Stimulated activated CD8-positive, alpha-beta memory T cell treated with anti-CD3 and anti-CD28 coated beads, Interleukin-4, amount 100 ng/mL, for 4 hours (primary cell): Measurements from ENCODE around the gene NANOS1.

Source experiments
- DNase-seq, 2 donors: peaks; one replicate each; pipeline ENCODE4 v3.0.0-alpha.2; 2020; ENCODE audit warnings: low read depth in 2 of 2, low spot score in 1 of 2

NANOS1 gene

GRCh38 chr10:119059557-119059956 is 30.0 kb downstream of the NANOS1 start:
- no peak for DNase-seq

GRCh38 chr10:119060107-119060506 is 30.6 kb downstream of the NANOS1 start:
- no peak for DNase-seq

- no peak for DNase-seq
Observed at GRCh38 chr10:119061352-119061751, 31.8 kb downstream of the NANOS1 start.

- no peak for DNase-seq
Observed at GRCh38 chr10:119061926-119062325, 32.4 kb downstream of the NANOS1 start.

GRCh38 chr10:119070395-119071165 is 41.1 kb downstream of the NANOS1 start:
- DNase-seq = no peak

- DNase-seq = no peak
Observed at GRCh38 chr10:119073584-119073983, 44.1 kb downstream of the NANOS1 start.

- no peak for DNase-seq
Observed at GRCh38 chr10:119078422-119079179, 49.1 kb downstream of the NANOS1 start.

GRCh38 chr10:119079599-119080520 is 50.3 kb downstream of the NANOS1 start:
- DNase-seq = peak in 1 of 2 donors; percentile 46

- peak; percentile 72 to 80 for DNase-seq
Observed at GRCh38 chr10:119080521-119081259, 51.2 kb downstream of the NANOS1 start, which contains the start of gene EIF3A. TSS of gene EIF3A (minus strand) at chr10:119080817. CDS start at chr10:119080676, 141 bp downstream.
